22Rv1 (cell line): ENCODE results near the gene CNTN1.

ENCODE experiments used
- H3K27ac ChIP-seq: fragments of 450-650 bp; 2 replicates; pipeline ENCODE4 v1.5.1; 2017
- CTCF ChIP-seq: fragments of 450-650 bp; IDR thresholded peaks from 2 replicates; pipeline ENCODE4 v1.5.1; 2017; ENCODE audit warnings: mild to moderate bottlenecking
- ZFX ChIP-seq: fragments of 450-650 bp; IDR thresholded peaks from 2 replicates; pipeline ENCODE4 v1.6.1; 2017; ENCODE audit warnings: antibody characterized with exemption, borderline replicate concordance

The CNTN1 gene

GRCh38 chr12:40701756-40702155, 9.5 kb downstream of the CNTN1 start:
- TF ChIP-seq CTCF: no peak
- no peak overlapping the region for H3K27ac ChIP-seq

GRCh38 chr12:40711121-40711520, 18.9 kb downstream of the CNTN1 start:
- TF ChIP-seq CTCF (no peak), ZFX (no peak)
- H3K27ac ChIP-seq: no peak overlapping the region

- TF ChIP-seq CTCF (no peak), ZFX (no peak)
- H3K27ac ChIP-seq: no peak overlapping the region
These were observed 22.4 kb downstream of the CNTN1 start for GRCh38 chr12:40714636-40715035.

- TF ChIP-seq ZFX: no peak
- H3K27ac ChIP-seq: no peak overlapping the region
These were observed 23.8 kb downstream of the CNTN1 start for GRCh38 chr12:40716037-40716436.

GRCh38 chr12:40717576-40717975, 25.3 kb downstream of the CNTN1 start:
- no peak overlapping the region for H3K27ac ChIP-seq
- TF ChIP-seq CTCF (no peak), ZFX (no peak)

- no peak overlapping the region for H3K27ac ChIP-seq
- TF ChIP-seq ZFX: no peak
- TF ChIP-seq CTCF: no peak
These were observed 26.7 kb downstream of the CNTN1 start for GRCh38 chr12:40718878-40719372.

GRCh38 chr12:40723001-40723400, 30.8 kb downstream of the CNTN1 start:
- TF ChIP-seq ZFX (no peak), CTCF (no peak)
- H3K27ac ChIP-seq: no peak overlapping the region

- no peak for TF ChIP-seq ZFX
- no peak overlapping the region for H3K27ac ChIP-seq
These were observed 34.1 kb downstream of the CNTN1 start for GRCh38 chr12:40726366-40726765.
